IPS-NIHi7 (cell line): Measurements from ENCODE around the gene DNAH11.
"Not testable (repeated sequence)": the region's sequence is repeated elsewhere in the genome, so short reads cannot be mapped to it uniquely, and the experiment has no call there.

Experiments used
- DNase-seq: peaks from one replicate; pipeline ENCODE4 v3.0.0; 2012; ENCODE audit warnings: mixed read lengths; ENCODE audit errors: extremely low spot score

The DNAH11 gene

GRCh38 chr7:21927693-21928092 is 384.9 kb downstream of the DNAH11 start:
- DNase-seq: no peak

- DNase-seq: not testable (repeated sequence)
These were observed 390.5 kb downstream of the DNAH11 start for GRCh38 chr7:21933293-21933692.

GRCh38 chr7:21934808-21935207 is 392.0 kb downstream of the DNAH11 start:
- DNase-seq: no peak

GRCh38 chr7:21938463-21938862 is 395.6 kb downstream of the DNAH11 start:
- DNase-seq: no peak

- DNase-seq: no peak
These were observed 396.5 kb downstream of the DNAH11 start for GRCh38 chr7:21939136-21939857.

GRCh38 chr7:21939858-21940372 is 397.1 kb downstream of the DNAH11 start:
- DNase-seq: no peak

- peak; percentile 41 for DNase-seq
These were observed 398.8 kb downstream of the DNAH11 start for GRCh38 chr7:21941611-21942141.

GRCh38 chr7:21942955-21943354 is 400.1 kb downstream of the DNAH11 start:
- no peak for DNase-seq

GRCh38 chr7:21943436-21943835 is 400.6 kb downstream of the DNAH11 start:
- DNase-seq: no peak

GRCh38 chr7:21944616-21945453 is 402.0 kb downstream of the DNAH11 start:
- DNase-seq: peak; percentile 73

- peak; percentile 86 for DNase-seq
These were observed 402.8 kb downstream of the DNAH11 start, which contains the start of gene CDCA7L for GRCh38 chr7:21945454-21946221. CDCA7L (minus strand) TSS chr7:21945899; CDS start chr7:21945804, 95 bp downstream.

GRCh38 chr7:21946222-21946709 is 403.4 kb downstream of the DNAH11 start:
- no peak for DNase-seq

- no peak for DNase-seq
These were observed 404.2 kb downstream of the DNAH11 start for GRCh38 chr7:21947056-21947455.

GRCh38 chr7:21947946-21948345 is 405.1 kb downstream of the DNAH11 start:
- DNase-seq: no peak

GRCh38 chr7:21948364-21948763 is 405.5 kb downstream of the DNAH11 start:
- no peak for DNase-seq

GRCh38 chr7:21948887-21949540 is 406.2 kb downstream of the DNAH11 start:
- DNase-seq: no peak
